Measurements from ENCODE around the gene NSMCE1. TPM values are rescaled to one million over a fixed set of nuclear protein-coding genes. Genes with fewer than 3 reads are reported as not detected.

The NSMCE1 gene
- total RNA-seq, 1 donor from 2014 or later, result 53.0 TPM

GRCh38 chr16:27304881-27305745 lies 36.5 kb upstream of the NSMCE1 start:
- no peaks in the 10 kb centered on the region for H3K36me3 ChIP-seq
- H3K9me3 ChIP-seq, result no peaks in the 10 kb centered on the region
- intact Hi-C loops (cut with DNase I), result no loop called here
- peak overlapping the region; percentile 18 for H3K27ac ChIP-seq
- no peak for DNase-seq
- no peaks in the 10 kb centered on the region for H3K27me3 ChIP-seq (ENCODE audit: low read depth)
- peaks cover 13% of the 10 kb centered on the region for H3K4me1 ChIP-seq
- no peak overlapping the region for H3K4me3 ChIP-seq
- no peak for TF ChIP-seq CTCF (IDR thresholded peaks at IDR 0.05)
- ATAC-seq, result peak; percentile 59 to 71

DNA sequence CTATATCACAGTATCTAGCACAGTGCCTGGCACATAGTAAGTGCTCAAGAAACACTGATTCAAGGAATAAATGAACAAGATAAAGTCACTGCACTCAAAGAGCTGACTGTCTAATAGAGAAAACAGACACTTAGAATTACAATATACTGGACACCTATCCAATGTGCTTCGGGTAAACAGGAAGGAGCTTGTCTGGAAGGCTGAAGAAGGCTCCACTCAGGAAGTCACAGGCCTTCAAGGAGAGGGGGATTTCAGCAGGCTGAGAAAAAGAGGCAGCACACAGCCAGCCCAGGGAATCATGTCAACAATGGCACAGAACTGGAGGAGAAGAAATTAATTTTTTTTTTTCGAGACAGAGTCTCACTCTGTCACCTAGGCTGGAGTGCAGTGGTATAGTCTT lies 35.5 kb upstream of the NSMCE1 start:
- no peaks in the 10 kb centered on the region for H3K9me3 ChIP-seq
- peaks cover 13% of the 10 kb centered on the region for H3K4me1 ChIP-seq
- intact Hi-C loops (cut with DNase I), result no loop called here
- ATAC-seq, result no peak
- no peaks in the 10 kb centered on the region for H3K36me3 ChIP-seq
- H3K27ac ChIP-seq, result no peak overlapping the region
- no peak for DNase-seq
- TF ChIP-seq CTCF (IDR thresholded peaks at IDR 0.05), result no peak
- H3K4me3 ChIP-seq, result no peak overlapping the region
- H3K27me3 ChIP-seq (ENCODE audit: low read depth), result no peaks in the 10 kb centered on the region

DNA sequence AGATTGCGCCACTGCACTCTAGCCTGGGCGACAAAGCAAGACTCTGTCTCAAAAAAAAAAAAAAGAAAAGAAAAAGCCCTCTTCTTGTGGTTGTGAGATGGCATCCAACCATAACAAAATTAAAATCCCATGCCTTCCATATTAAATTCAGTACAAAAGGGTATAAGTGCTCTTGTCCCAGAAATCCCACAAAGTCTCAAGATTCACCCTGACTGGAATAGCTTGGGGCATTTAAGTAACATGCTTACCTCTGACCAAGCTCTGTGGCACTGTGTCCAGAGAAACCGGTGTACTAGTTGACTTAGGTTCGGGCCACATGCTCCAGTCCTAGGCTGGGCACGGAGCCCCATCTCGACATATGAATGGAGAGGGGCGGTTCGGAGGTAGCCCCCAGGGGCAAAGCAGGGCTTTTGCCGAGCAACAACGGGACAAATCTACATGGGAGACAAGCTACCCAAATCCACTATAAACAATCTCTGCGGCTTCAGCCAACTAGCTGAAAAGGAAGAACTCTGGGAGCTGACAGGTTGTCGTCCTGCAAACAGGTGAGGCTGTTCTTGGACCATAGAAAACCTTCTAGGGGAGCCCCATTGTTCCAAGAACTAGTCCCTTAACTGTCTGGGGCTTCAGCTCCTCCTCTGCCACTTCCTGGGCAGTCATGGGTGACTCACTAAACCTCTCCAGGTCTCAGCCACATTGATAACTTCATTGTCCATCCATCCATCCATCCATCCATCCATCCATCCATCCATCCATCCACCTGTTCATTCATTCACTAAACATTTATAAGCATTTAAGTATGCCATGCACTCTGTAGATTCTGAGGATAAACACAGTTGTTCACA lies 34.9 kb upstream of the NSMCE1 start:
- Histone ChIP-seq H3K4me3 (no peak overlapping the region), H3K9me3 (no peaks in the 10 kb centered on the region), H3K27me3 (ENCODE audit: low read depth) (no peaks in the 10 kb centered on the region), H3K4me1 (peaks cover 13% of the 10 kb centered on the region), H3K36me3 (no peaks in the 10 kb centered on the region), H3K27ac (no peak overlapping the region)
- DNase-seq (no peak), ATAC-seq (no peak)
- no peak for TF ChIP-seq CTCF (IDR thresholded peaks at IDR 0.05)
- intact Hi-C loops (cut with DNase I), result no loop called here

DNA sequence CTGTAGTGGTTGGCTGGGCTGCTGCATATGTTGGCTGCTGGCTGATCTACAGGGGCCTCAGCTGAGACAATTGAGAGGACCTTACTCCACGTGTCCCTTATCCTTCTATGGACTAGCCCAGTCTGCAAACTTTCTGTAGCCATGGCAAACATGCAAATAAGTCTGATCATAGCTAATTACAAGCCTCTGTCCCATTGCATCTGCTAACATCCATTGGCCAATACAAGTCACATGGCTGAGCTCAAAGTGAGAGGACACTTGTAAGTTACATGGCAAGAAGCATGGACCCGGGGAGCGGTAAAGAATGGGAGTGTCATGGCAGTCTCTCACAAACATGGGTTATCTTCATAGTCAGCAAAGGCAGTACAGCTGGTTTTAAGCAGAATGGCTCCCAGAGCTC lies 33.6 kb upstream of the NSMCE1 start:
- Histone ChIP-seq H3K9me3 (no peaks in the 10 kb centered on the region), H3K36me3 (no peaks in the 10 kb centered on the region), H3K27me3 (ENCODE audit: low read depth) (no peaks in the 10 kb centered on the region), H3K4me3 (no peak overlapping the region), H3K4me1 (peaks cover 13% of the 10 kb centered on the region), H3K27ac (no peak overlapping the region)
- no peak for ATAC-seq
- no peak for DNase-seq
- intact Hi-C loops (cut with DNase I), result no loop called here
- TF ChIP-seq CTCF (IDR thresholded peaks at IDR 0.05), result no peak

- Histone ChIP-seq H3K9me3 (no peaks in the 10 kb centered on the region), H3K27me3 (ENCODE audit: low read depth) (no peaks in the 10 kb centered on the region), H3K36me3 (no peaks in the 10 kb centered on the region), H3K4me3 (no peak overlapping the region), H3K4me1 (peaks cover 13% of the 10 kb centered on the region), H3K27ac (no peak overlapping the region)
- TF ChIP-seq CTCF (IDR thresholded peaks at IDR 0.05), result no peak
- intact Hi-C loops (cut with DNase I), result no loop called here
- ATAC-seq, result no peak
- DNase-seq, result no peak
Measured at GRCh38 chr16:27301236-27301861, 32.8 kb upstream of the NSMCE1 start.
